OCI-LY3 (cell line): ENCODE results near the gene ADORA1.

Source experiments
- H2AFZ ChIP-seq: fragments of 200-600, 300-600 bp; shearing (Covaris generic); 2 replicates; pipeline ENCODE4 v1.6.0; 2014; ENCODE audit warnings: antibody characterized with exemption, low read depth, low read length
- H3K27ac ChIP-seq: fragments of 200-600, 300-600 bp; sonication (generic); 2 replicates; pipeline ENCODE4 v1.5.1; 2014; ENCODE audit warnings: mild to moderate bottlenecking, low read length, moderate library complexity, mixed read lengths
- H3K27me3 ChIP-seq: fragments of 200-600, 300-600 bp; sonication (generic); 2 replicates; pipeline ENCODE4 v1.6.1; 2014; ENCODE audit warnings: low read depth, low read length, mixed read lengths
- H3K36me3 ChIP-seq: fragments of 200-600, 300-600 bp; sonication (generic); replicated peaks from 2 replicates; pipeline ENCODE3; 2014; ENCODE audit warnings: low read depth, low read length, mixed read lengths
- H3K4me1 ChIP-seq: fragments of 300-600, 200-600 bp; sonication (generic); 2 replicates; pipeline ENCODE4 v1.6.1; 2014; ENCODE audit warnings: low read length, mixed read lengths
- H3K4me2 ChIP-seq: fragments of 200-600, 300-600 bp; sonication (generic); 2 replicates; pipeline ENCODE4 v1.6.1; 2014; ENCODE audit warnings: low read length, mixed read lengths
- H3K4me3 ChIP-seq: fragments of 300-600, 200-600 bp; sonication (generic); 2 replicates; pipeline ENCODE4 v1.5.1; 2014; ENCODE audit warnings: antibody characterized with exemption, mild to moderate bottlenecking, low read length, moderate library complexity
- H3K79me2 ChIP-seq: fragments of 300-600, 200-600 bp; shearing (Covaris generic); 2 replicates; pipeline ENCODE4 v1.6.1; 2014; ENCODE audit warnings: mild to moderate bottlenecking, low read length, mixed read lengths
- H3K9ac ChIP-seq: fragments of 300-600, 200-600 bp; shearing (Covaris generic); 2 replicates; pipeline ENCODE4 v1.6.0; 2014; ENCODE audit warnings: mild to moderate bottlenecking, low read length, moderate library complexity
- H3K9me3 ChIP-seq: fragments of 200-600, 300-600 bp; shearing (Covaris generic); 2 replicates; pipeline ENCODE4 v1.6.1; 2014; ENCODE audit warnings: low read length, mixed read lengths; ENCODE audit not compliant: insufficient read depth
- H4K20me1 ChIP-seq: fragments of 200-600, 300-600 bp; sonication (generic); 2 replicates; pipeline ENCODE4 v1.6.1; 2016; ENCODE audit warnings: low read length, mixed read lengths; ENCODE audit not compliant: insufficient read depth
- EZH2phosphoT487 ChIP-seq: fragments of 200-600 bp; shearing (Covaris generic); IDR thresholded peaks from 2 replicates; pipeline ENCODE4 v1.6.1; 2018; ENCODE audit warnings: antibody characterized with exemption, mixed run types, low read depth
- TF ChIP-seq, protein P1 (sequence below): fragments of 200-600, 300-600 bp; sonication (generic); IDR thresholded peaks from 2 replicates; pipeline ENCODE4 v1.5.1; 2014; ENCODE audit warnings: antibody characterized with exemption, low read length, low read depth

Gene ADORA1

GRCh38 chr1:203156280-203156679 is 28.8 kb downstream of the ADORA1 start:
- Histone ChIP-seq H3K27me3 (peaks cover 85% of the 10 kb centered on the region), H2AFZ (no peak overlapping the region), H3K27ac (no peak overlapping the region), H3K9me3 (no peaks in the 10 kb centered on the region), H3K4me1 (no peaks in the 10 kb centered on the region), H3K4me2 (no peak overlapping the region), H3K36me3 (no peaks in the 10 kb centered on the region), H4K20me1 (no peaks in the 10 kb centered on the region), H3K9ac (no peak overlapping the region), H3K79me2 (no peaks in the 10 kb centered on the region), H3K4me3 (no peak overlapping the region)
- no peak for TF ChIP-seq EZH2phosphoT487
- TF ChIP-seq, protein P1, sequence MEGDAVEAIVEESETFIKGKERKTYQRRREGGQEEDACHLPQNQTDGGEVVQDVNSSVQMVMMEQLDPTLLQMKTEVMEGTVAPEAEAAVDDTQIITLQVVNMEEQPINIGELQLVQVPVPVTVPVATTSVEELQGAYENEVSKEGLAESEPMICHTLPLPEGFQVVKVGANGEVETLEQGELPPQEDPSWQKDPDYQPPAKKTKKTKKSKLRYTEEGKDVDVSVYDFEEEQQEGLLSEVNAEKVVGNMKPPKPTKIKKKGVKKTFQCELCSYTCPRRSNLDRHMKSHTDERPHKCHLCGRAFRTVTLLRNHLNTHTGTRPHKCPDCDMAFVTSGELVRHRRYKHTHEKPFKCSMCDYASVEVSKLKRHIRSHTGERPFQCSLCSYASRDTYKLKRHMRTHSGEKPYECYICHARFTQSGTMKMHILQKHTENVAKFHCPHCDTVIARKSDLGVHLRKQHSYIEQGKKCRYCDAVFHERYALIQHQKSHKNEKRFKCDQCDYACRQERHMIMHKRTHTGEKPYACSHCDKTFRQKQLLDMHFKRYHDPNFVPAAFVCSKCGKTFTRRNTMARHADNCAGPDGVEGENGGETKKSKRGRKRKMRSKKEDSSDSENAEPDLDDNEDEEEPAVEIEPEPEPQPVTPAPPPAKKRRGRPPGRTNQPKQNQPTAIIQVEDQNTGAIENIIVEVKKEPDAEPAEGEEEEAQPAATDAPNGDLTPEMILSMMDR: no peak

DNA sequence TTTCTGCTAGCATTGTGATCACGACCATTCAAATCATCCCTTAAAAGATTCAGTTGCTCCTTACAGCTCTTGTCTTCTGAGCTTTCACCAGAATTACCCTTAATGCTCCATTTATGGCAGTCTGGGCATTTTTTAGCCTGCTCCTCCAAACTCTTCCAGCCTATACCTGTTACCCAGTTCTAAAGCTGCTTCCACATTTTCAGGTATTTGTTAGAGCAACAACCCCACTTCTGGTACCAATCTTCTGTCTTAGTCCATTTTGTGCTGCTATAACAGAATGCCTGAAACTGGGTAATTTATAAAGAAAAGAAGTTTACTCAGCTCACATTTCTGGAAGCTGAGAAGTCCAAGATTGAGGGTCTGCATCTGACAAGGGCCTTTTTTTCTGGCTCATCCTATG is 30.9 kb downstream of the ADORA1 start:
- TF ChIP-seq EZH2phosphoT487: no peak
- TF ChIP-seq, protein P1: no peak
- no peaks in the 10 kb centered on the region for H4K20me1 ChIP-seq
- no peaks in the 10 kb centered on the region for H3K9me3 ChIP-seq
- H3K4me3 ChIP-seq: no peak overlapping the region
- no peak overlapping the region for H2AFZ ChIP-seq
- peaks cover 5% of the 10 kb centered on the region for H3K4me1 ChIP-seq
- no peaks in the 10 kb centered on the region for H3K36me3 ChIP-seq
- H3K79me2 ChIP-seq: no peaks in the 10 kb centered on the region
- no peak overlapping the region for H3K9ac ChIP-seq
- no peak overlapping the region for H3K27ac ChIP-seq
- H3K27me3 ChIP-seq: peaks cover 87% of the 10 kb centered on the region
- no peak overlapping the region for H3K4me2 ChIP-seq

DNA sequence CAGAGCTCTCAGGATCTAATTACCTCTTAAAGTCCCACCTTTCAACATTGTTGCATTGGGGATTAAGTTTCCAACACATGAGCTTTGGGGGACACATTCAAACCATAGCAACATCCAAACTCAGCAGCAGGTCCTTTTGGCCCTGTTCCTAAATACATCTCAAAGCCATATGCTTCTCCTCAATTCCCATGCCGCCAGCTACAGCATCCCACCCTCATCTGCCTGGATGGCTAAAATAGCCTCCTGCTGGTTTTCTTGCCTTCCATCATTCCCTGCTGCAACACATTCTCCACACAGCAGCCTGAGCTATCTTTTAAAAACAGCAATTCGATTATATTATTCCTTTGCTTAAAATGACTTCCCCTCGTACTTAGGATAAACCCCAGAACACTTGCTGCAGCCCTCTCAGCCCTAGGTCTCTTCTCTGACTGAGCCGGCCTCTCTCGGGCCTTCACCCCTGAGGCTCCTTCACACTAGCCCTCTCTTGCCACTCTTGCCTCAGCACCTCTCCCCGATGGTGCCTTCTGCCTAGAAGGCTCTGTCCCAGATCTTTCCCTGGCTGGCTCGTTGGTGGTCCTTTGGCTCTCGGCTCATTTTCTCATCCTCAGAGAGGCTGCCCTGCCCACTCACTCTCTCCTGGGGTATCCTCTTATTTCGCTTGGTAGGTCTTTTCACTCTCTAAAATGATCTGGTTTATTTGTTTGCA is 31.6 kb downstream of the ADORA1 start:
- Histone ChIP-seq H3K27ac (no peak overlapping the region), H3K4me1 (peaks cover 5% of the 10 kb centered on the region), H3K79me2 (no peaks in the 10 kb centered on the region), H2AFZ (no peak overlapping the region), H3K9me3 (no peaks in the 10 kb centered on the region), H3K4me3 (no peak overlapping the region), H4K20me1 (no peaks in the 10 kb centered on the region), H3K36me3 (no peaks in the 10 kb centered on the region), H3K4me2 (no peak overlapping the region), H3K9ac (no peak overlapping the region), H3K27me3 (peaks cover 87% of the 10 kb centered on the region)
- no peak for TF ChIP-seq EZH2phosphoT487
- TF ChIP-seq, protein P1: no peak

- Histone ChIP-seq H3K4me2 (no peak overlapping the region), H2AFZ (no peak overlapping the region), H3K4me1 (peaks cover 5% of the 10 kb centered on the region), H3K27me3 (peaks cover 90% of the 10 kb centered on the region), H3K27ac (no peak overlapping the region), H4K20me1 (no peaks in the 10 kb centered on the region), H3K4me3 (no peak overlapping the region), H3K9me3 (no peaks in the 10 kb centered on the region), H3K9ac (no peak overlapping the region), H3K79me2 (no peaks in the 10 kb centered on the region), H3K36me3 (no peaks in the 10 kb centered on the region)
- TF ChIP-seq, protein P1: no peak
- no peak for TF ChIP-seq EZH2phosphoT487
Observed at GRCh38 chr1:203159844-203160243, 32.3 kb downstream of the ADORA1 start.
